RWPE1 (cell line): ENCODE measurements around the gene ZNF425.

Experiments
- CTCF ChIA-PET: fragments of 350-600 bp; sonication (Branson Sonifier 250); formaldehyde crosslinking; extraction: SDS; loops from one replicate; lab custom pipeline; 2021; lab: Yijun Ruan, JAX
- POLR2A ChIA-PET: fragments of 400-600 bp; formaldehyde crosslinking; extraction: SDS; loops from one replicate; lab custom pipeline; 2020; ENCODE audit warnings: antibody characterized with exemption; ENCODE audit not compliant: low non-redundant PET; lab: Yijun Ruan, JAX
- DNase-seq: peaks from one replicate; pipeline ENCODE4 v3.0.0; 2012; ENCODE audit warnings: low spot score
- H3K27ac ChIP-seq: fragments of 450-650 bp; 2 replicates; pipeline ENCODE4 v1.5.1; 2017
- TF ChIP-seq, protein P1 (sequence below): fragments of 450-650 bp; conservative IDR thresholded peaks from 2 replicates; pipeline ENCODE4 v1.5.1; 2017; ENCODE audit warnings: low read depth, mild to moderate bottlenecking

The ZNF425 gene

DNA sequence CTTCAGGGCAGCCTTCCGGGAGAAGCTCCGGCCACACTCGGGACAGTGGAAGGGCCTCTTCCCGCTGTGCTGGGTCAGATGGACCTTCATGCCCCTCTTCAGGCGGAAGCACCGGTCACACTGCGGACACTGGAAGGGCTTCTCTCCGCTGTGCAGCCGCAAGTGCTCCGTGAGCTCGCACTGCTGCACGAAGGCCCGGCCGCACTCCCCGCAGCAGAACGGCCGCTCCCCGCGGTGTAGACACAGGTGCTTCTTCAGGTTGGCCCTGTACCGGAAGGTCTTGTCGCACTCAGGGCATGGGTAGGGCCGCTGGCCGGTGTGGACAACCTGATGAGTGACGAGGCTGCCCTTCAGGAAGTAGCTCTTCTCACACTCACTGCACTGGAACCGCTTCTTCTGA is 21.4 kb downstream of the ZNF425 start:
- TF ChIP-seq, protein P1, sequence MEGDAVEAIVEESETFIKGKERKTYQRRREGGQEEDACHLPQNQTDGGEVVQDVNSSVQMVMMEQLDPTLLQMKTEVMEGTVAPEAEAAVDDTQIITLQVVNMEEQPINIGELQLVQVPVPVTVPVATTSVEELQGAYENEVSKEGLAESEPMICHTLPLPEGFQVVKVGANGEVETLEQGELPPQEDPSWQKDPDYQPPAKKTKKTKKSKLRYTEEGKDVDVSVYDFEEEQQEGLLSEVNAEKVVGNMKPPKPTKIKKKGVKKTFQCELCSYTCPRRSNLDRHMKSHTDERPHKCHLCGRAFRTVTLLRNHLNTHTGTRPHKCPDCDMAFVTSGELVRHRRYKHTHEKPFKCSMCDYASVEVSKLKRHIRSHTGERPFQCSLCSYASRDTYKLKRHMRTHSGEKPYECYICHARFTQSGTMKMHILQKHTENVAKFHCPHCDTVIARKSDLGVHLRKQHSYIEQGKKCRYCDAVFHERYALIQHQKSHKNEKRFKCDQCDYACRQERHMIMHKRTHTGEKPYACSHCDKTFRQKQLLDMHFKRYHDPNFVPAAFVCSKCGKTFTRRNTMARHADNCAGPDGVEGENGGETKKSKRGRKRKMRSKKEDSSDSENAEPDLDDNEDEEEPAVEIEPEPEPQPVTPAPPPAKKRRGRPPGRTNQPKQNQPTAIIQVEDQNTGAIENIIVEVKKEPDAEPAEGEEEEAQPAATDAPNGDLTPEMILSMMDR = no peak
- CTCF ChIA-PET = no interaction called here
- H3K27ac ChIP-seq = no peak overlapping the region
- no peak for DNase-seq
- POLR2A ChIA-PET = no interaction called here

DNA sequence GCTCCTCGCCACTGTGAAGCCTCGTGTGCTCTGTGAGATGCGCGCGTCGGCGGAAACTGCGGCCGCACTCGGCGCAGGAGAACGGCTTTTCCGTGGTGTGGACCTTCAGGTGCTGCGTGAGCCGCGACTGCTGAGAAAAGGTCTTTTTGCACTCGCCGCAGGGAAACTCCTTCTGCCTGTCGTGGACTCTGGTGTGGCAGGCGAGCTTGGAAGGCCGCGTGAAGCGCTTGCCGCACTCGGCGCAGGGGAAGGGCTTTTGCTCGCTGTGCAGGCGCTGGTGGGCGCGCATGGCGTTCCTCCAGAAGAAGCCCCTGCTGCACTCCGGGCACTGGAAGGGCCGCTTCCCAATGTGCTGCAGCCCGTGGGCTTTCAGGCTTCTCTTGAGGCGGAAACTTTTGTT is 21.9 kb downstream of the ZNF425 start:
- CTCF ChIA-PET = no interaction called here
- POLR2A ChIA-PET = no interaction called here
- TF ChIP-seq, protein P1 = no peak
- no peak overlapping the region for H3K27ac ChIP-seq
- DNase-seq = no peak

DNA sequence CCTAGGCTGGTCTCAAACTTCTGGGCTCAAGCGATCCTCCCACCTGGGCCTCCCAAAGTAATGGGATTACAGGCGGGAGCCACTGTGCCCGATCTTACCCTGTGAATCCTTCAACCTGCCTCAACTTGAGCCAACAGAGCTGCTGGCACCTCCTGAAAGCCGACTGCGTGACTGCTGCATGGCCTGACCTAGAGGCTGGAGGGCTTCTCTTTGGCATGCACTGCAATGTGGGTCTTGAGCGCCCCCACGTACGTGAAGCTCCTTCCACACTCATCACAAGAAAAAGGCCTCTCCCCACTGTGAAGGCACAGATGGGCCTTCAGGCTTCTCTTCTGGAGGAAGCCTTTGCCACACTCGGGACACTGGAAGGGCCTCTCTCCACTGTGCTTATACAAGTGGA is 22.7 kb downstream of the ZNF425 start:
- no peak overlapping the region for H3K27ac ChIP-seq
- ChIA-PET CTCF (no interaction called here), POLR2A (no interaction called here)
- TF ChIP-seq, protein P1 = no peak
- no peak for DNase-seq

DNA sequence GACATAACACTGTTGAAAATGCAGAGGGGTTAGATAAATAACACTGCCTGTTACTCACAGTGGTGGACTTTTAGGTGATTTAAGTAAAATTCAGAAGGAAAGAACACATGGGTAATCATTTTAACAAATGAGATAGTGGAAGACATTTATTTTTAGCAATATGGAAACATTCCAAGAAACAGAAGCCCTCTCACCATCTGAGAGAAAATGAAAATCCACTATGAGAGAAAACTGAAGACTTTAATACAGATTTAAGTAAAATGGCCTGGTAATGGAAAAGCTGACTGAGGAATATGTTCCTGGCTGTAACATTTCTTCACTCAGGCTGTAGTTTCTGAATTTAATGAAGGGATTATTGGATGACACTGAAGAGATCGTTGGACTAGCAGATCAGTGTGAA is 23.5 kb downstream of the ZNF425 start:
- DNase-seq = no peak
- TF ChIP-seq, protein P1 = no peak
- ChIA-PET POLR2A (no interaction called here), CTCF (no interaction called here)
- no peak overlapping the region for H3K27ac ChIP-seq

DNA sequence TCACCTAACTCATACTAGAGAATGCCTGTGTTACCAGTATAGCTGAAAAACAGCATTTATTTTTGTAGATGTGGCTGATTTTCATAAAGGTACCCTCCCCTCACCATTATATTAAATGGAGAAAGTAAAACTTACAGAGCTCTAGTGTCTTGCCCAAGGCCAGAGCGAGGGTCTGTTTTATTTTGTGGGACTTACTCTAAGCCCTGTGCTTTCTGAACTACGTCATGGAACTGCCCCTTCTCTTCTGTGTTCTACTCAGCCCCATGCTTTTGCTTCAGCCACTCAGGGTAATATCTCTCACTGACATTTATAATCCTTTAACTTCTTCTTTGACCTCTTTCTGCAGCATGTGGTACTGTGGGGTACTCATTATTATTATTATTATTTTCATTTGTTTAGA is 25.3 kb downstream of the ZNF425 start:
- TF ChIP-seq, protein P1 = no peak

DNA sequence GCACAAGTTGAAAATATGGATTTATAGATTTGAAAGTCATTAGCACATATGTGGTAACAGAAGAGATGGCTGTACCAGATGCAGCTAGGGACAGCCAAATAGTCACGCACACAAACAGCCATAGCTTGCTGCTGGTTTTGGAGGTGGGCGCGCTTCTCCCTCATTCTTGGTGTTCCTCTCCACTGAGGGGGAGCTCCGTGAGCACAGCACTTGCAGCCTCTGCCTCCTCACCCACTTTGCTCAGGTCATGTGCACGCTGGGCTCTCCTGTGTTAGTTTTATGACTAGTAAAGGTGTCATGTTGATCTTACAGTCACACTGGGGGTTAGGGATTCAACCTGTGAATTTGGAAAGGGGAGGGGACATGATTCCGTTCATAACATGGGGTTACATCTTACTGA is 27.1 kb downstream of the ZNF425 start:
- POLR2A ChIA-PET = interaction anchor here (0.6 kb wide), 1 partner anchor 19 kb away, joined by 4 read pairs; no protein-coding TSS in a partner anchor
- DNase-seq = no peak
- H3K27ac ChIP-seq = no peak overlapping the region
- CTCF ChIA-PET = no interaction called here
- TF ChIP-seq, protein P1 = no peak

More for the DNA sequence above, 25.3 kb downstream of the ZNF425 start:
- POLR2A ChIA-PET = no interaction called here
- no peak overlapping the region for H3K27ac ChIP-seq
- CTCF ChIA-PET = no interaction called here
- no peak for DNase-seq

DNA sequence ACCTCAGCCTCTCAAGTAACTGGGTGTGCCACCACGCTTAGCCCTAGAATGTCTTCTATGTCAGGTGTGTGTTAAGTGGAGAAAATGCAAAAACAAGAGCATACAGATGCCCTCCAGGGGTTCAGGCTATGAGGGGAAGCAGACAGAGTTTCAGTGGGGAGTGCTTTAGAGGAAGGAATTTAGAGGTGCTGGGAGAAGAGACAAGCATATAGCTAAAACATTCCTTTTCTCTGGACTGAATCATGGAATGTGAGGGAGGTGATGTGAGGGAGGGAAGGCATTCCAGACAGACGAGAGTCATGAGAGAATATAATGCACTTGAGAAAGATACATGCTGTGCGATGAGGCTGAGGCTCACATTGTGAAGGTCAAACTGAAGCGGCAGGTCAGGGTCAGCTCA is 29.0 kb downstream of the ZNF425 start:
- H3K27ac ChIP-seq = no peak overlapping the region
- ChIA-PET CTCF (interaction anchor here (0.6 kb wide), 1 partner anchor 541 kb away, joined by 6 read pairs; no protein-coding TSS in a partner anchor), POLR2A (no interaction called here)
- TF ChIP-seq, protein P1 = no peak
- no peak for DNase-seq
